ENCODE data around the gene AGBL5. TPM values are rescaled to one million over a fixed set of nuclear protein-coding genes. Genes with fewer than 3 reads are reported as not detected.

Gene AGBL5
- total and polyA plus RNA-seq, 2 donors (not counting 1 experiment from before 2014, with no cell fraction given), result 10.0 to 17.5 TPM

DNA sequence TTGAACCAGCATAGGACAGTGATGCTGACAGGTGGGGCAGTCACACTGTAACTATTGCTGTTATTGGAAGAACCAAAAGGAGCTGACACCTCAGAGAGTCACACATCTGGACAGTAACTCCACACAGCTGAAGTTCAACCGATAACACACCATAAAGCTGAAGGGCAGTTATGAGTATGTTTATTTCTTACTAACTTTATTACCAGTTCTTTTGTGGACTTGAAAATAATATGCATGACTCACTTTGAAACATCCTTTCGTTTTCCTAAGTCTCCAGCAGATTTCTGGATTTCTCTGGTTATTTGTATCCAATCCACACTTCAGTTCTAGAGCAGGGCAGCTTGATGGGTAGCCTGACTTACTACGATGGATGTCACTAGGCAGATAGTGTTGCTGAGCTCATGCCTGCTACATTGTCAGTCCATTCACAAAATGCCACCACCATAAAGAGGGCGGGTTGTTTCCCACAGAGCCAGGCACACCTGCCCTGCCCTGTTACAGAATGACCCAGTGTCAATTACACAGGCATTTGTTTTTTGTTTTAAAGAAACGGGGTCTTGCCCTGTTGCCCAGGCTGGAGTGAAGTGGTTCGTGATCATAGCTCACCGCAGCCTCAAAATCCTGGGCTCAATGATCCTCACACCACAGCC is 8.4 kb upstream of the AGBL5 start:
- Histone ChIP-seq H2AFZ (ENCODE audit: insufficient read depth, low read depth, low read length, poor library complexity, severe bottlenecking) (no peak overlapping the region), H3K36me3 (replicated peaks in 1 of 2; ENCODE audit: control extremely low read depth in 1 of 2, control insufficient read depth in 1 of 2, extremely low read depth in 1 of 2, insufficient read depth in 2 of 2, low read length in 1 of 2) (peaks cover 0 to 32% of the 10 kb centered on the region in 2 experiments), H3K27ac (ENCODE audit: low read length in 2 of 2) (peak overlapping the region; percentile 83 to 92), H3K27me3 (replicated peaks in 1 of 4; ENCODE audit: control extremely low read depth in 1 of 4, control insufficient read depth in 3 of 4, insufficient read depth in 4 of 4, low read length in 3 of 4) (no peaks in the 10 kb centered on the region), H3K4me2 (replicated peaks; ENCODE audit: low read depth, low read length, poor library complexity, severe bottlenecking) (no peak overlapping the region), H4K20me1 (ENCODE audit: control insufficient read depth, insufficient read depth, low read length, poor library complexity, severe bottlenecking) (peaks cover 3% of the 10 kb centered on the region), H3K9ac (ENCODE audit: low read length) (no peak overlapping the region), H3K4me3 (ENCODE audit: control extremely low read depth in 1 of 5, extremely low read depth in 1 of 5, insufficient read depth in 1 of 5, low read depth in 2 of 5, low read length in 4 of 5) (no peak overlapping the region), H3K79me2 (ENCODE audit: control insufficient read depth, insufficient read depth, low read length) (no peaks in the 10 kb centered on the region), H3K4me1 (ENCODE audit: control insufficient read depth in 2 of 2, insufficient read depth in 2 of 2, low read length in 2 of 2) (peaks cover 28 to 37% of the 10 kb centered on the region in 2 donors), H3K9me3 (ENCODE audit: control extremely low read depth in 1 of 3, control insufficient read depth in 2 of 3, insufficient read depth in 1 of 3, low read length in 2 of 3) (no peaks in the 10 kb centered on the region)
- TF ChIP-seq, protein P1, sequence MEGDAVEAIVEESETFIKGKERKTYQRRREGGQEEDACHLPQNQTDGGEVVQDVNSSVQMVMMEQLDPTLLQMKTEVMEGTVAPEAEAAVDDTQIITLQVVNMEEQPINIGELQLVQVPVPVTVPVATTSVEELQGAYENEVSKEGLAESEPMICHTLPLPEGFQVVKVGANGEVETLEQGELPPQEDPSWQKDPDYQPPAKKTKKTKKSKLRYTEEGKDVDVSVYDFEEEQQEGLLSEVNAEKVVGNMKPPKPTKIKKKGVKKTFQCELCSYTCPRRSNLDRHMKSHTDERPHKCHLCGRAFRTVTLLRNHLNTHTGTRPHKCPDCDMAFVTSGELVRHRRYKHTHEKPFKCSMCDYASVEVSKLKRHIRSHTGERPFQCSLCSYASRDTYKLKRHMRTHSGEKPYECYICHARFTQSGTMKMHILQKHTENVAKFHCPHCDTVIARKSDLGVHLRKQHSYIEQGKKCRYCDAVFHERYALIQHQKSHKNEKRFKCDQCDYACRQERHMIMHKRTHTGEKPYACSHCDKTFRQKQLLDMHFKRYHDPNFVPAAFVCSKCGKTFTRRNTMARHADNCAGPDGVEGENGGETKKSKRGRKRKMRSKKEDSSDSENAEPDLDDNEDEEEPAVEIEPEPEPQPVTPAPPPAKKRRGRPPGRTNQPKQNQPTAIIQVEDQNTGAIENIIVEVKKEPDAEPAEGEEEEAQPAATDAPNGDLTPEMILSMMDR (IDR thresholded peaks at IDR 0.05), result no peak
- TF ChIP-seq EZH2 (IDR thresholded peaks at IDR 0.05; ENCODE audit: borderline replicate concordance, insufficient read depth, low read depth, low read length, poor library complexity, severe bottlenecking), result no peak
- CTCF ChIA-PET, result interaction anchor here (1.7 kb wide), 1 partner anchor 8 kb away, joined by 10 read pairs; the partner anchor contains the start of gene AGBL5
- intact Hi-C loops (cut with micrococcal nuclease), result loop anchor here (1.0 kb wide), 2 partner anchors 7 to 11 kb away; partner anchors contain the start of gene TMEM214
- no peaks in the 10 kb centered on the region for H3K9me3 Mint-ChIP-seq (ENCODE audit: insufficient read depth)
- POLR2A ChIA-PET, result interaction anchor here (2.9 kb wide), 1 partner anchor 8 kb away, joined by 24 read pairs; the partner anchor contains the start of gene AGBL5
- DNase-seq (no peak), ATAC-seq (ENCODE audit: low read depth) (no peak)
- H3K27me3 Mint-ChIP-seq, result no peaks in the 10 kb centered on the region
- H3K27ac Mint-ChIP-seq, result no peak overlapping the region
- peak overlapping the region; percentile 8 for H3K4me3 Mint-ChIP-seq
- 100% methylated on average over 5 of the region's 7 CpGs for WGBS (ENCODE audit: insufficient coverage)
- H3K4me1 Mint-ChIP-seq, result peaks cover 29% of the 10 kb centered on the region
